Liver (tissue), 9 donors: ENCODE measurements around the gene NECTIN1. TPM values are rescaled to one million over a fixed set of nuclear protein-coding genes. Genes with fewer than 3 reads are reported as not detected.

Experiments used
- DNase-seq: peaks from one replicate; pipeline ENCODE4 v3.0.0-alpha.2; 2017; ENCODE audit warnings: low spot score
- H3K27ac ChIP-seq, 2 donors: one replicate each; pipeline ENCODE4 v1.7.0; 2013; ENCODE audit warnings: inconsistent platforms in 2 of 2, low read length in 2 of 2, control low read depth in 1 of 2, low read depth in 1 of 2, mild to moderate bottlenecking in 1 of 2
- H3K27me3 ChIP-seq, 4 donors: one replicate each; pipeline versions ENCODE4 v1.6.1 to v1.7.0; 2013; ENCODE audit warnings: low read length in 3 of 4, inconsistent platforms in 1 of 4, mild to moderate bottlenecking in 1 of 4, moderate library complexity in 1 of 4; ENCODE audit not compliant: control insufficient read depth in 4 of 4, insufficient read depth in 4 of 4
- H3K36me3 ChIP-seq, 4 donors: one replicate each; pipeline versions ENCODE4 v1.6.1 to v1.7.0; 2013; ENCODE audit warnings: low read length in 3 of 4, mild to moderate bottlenecking in 3 of 4, low read depth in 1 of 4, moderate library complexity in 1 of 4; ENCODE audit not compliant: control insufficient read depth in 4 of 4, insufficient read depth in 3 of 4
- H3K4me1 ChIP-seq, 4 donors: one replicate each; pipeline versions ENCODE4 v1.6.1 to v1.7.0; 2013; ENCODE audit warnings: low read length in 3 of 4, mild to moderate bottlenecking in 3 of 4, moderate library complexity in 1 of 4; ENCODE audit not compliant: control insufficient read depth in 4 of 4, insufficient read depth in 4 of 4
- H3K4me3 ChIP-seq, 3 donors: one replicate each; pipeline versions ENCODE4 v1.6.1 to v1.7.0; 2013; ENCODE audit warnings: low read length in 3 of 3, control low read depth in 1 of 3, low read depth in 1 of 3, mild to moderate bottlenecking in 1 of 3
- H3K9ac ChIP-seq, 2 donors: one replicate each; pipeline ENCODE4 v1.7.0; 2013; ENCODE audit warnings: low read length in 2 of 2, mild to moderate bottlenecking in 2 of 2, moderate library complexity in 2 of 2, control low read depth in 1 of 2, low read depth in 1 of 2
- H3K9me3 ChIP-seq, 4 donors: one replicate each; pipeline versions ENCODE4 v1.6.1 to v1.7.0; 2013; ENCODE audit warnings: low read length in 3 of 4; ENCODE audit not compliant: control insufficient read depth in 4 of 4
- ATF3 ChIP-seq: IDR thresholded peaks from 2 replicates; pipeline ENCODE4 v1.6.1; 2016; ENCODE audit warnings: antibody characterized with exemption
- CTCF ChIP-seq: fragments of 150-350 bp; IDR thresholded peaks from 2 replicates; pipeline ENCODE4 v1.5.1; 2017; ENCODE audit warnings: improper control_type of control experiment, low read depth, low read length; ENCODE audit not compliant: missing input control
- EGR1 ChIP-seq, 2 donors: IDR thresholded peaks; 2 replicates each; pipeline ENCODE4 v1.6.1; 2016 to 2018; ENCODE audit warnings: antibody characterized with exemption in 2 of 2, low read depth in 2 of 2
- FOXA1 ChIP-seq: IDR thresholded peaks from 2 replicates; pipeline ENCODE4 v1.6.1; 2016; ENCODE audit warnings: antibody characterized with exemption
- FOXA2 ChIP-seq: IDR thresholded peaks from 2 replicates; pipeline ENCODE4 v1.6.1; 2016; ENCODE audit warnings: antibody characterized with exemption
- GABPA ChIP-seq, 2 donors: IDR thresholded peaks in 1 of 2; conservative IDR thresholded peaks in 1 of 2; 2 replicates each; pipeline ENCODE4 v1.6.1; 2016; ENCODE audit warnings: antibody characterized with exemption in 2 of 2, mild to moderate bottlenecking in 1 of 2, moderate library complexity in 1 of 2
- HNF4A ChIP-seq, 2 donors: conservative IDR thresholded peaks; 2 replicates each; pipeline ENCODE4 v1.6.1; 2016; ENCODE audit warnings: antibody characterized with exemption in 2 of 2, mild to moderate bottlenecking in 2 of 2
- HNF4G ChIP-seq: IDR thresholded peaks from 2 replicates; pipeline ENCODE4 v1.6.1; 2016; ENCODE audit warnings: antibody characterized with exemption
- JUND ChIP-seq, 2 donors: IDR thresholded peaks; 2 replicates each; pipeline ENCODE4 v1.6.1; 2016; ENCODE audit warnings: antibody characterized with exemption in 2 of 2
- MAX ChIP-seq: IDR thresholded peaks from 2 replicates; pipeline ENCODE4 v1.6.1; 2016; ENCODE audit warnings: antibody characterized with exemption
- NR2F2 ChIP-seq: IDR thresholded peaks from 2 replicates; pipeline ENCODE4 v1.6.1; 2016; ENCODE audit warnings: antibody characterized with exemption
- RAD21 ChIP-seq, 2 donors: IDR thresholded peaks; 2 replicates each; pipeline ENCODE4 v1.6.1; 2016; ENCODE audit warnings: antibody characterized with exemption in 2 of 2, mild to moderate bottlenecking in 2 of 2
- RXRA ChIP-seq, 2 donors: IDR thresholded peaks; 2 replicates each; pipeline ENCODE4 v1.6.1; 2017 to 2018; ENCODE audit warnings: antibody characterized with exemption in 2 of 2, mild to moderate bottlenecking in 1 of 2
- SP1 ChIP-seq: IDR thresholded peaks from 2 replicates; pipeline ENCODE4 v1.6.1; 2018; ENCODE audit warnings: antibody characterized with exemption, mild to moderate bottlenecking
- TAF1 ChIP-seq: conservative IDR thresholded peaks from 2 replicates; pipeline ENCODE4 v1.6.1; 2016; ENCODE audit warnings: antibody characterized with exemption, mild to moderate bottlenecking
- YY1 ChIP-seq: IDR thresholded peaks from 2 replicates; pipeline ENCODE4 v1.6.1; 2016; ENCODE audit warnings: antibody characterized with exemption, mild to moderate bottlenecking
- WGBS: extraction: QIAGEN DNeasy Blood & Tissue Kit; methylation state at CpG from one replicate; pipeline ENCODE4 v1.1.7; 2013; 5-methylcytosine and 5-hydroxymethylcytosine counted together
- polyA plus RNA-seq, 2 donors: library from polyadenylated mRNA; stranded (reverse) in 1 of 2; unstranded in 1 of 2; fragments of 200-250 nt in 1 of 2; fragments of >200 nt in 1 of 2; fragmentation: Nextera tagmentation in 1 of 2; extraction: Ambion mirVana in 1 of 2; gene quantifications; one replicate each; pipeline versions ENCODE4 v1.2.1 to v1.2.3, GENCODE V29; 2013 to 2015
- total RNA-seq, 2 donors: library from RNA; depleted of rRNA; stranded (reverse); fragments of >200 nt; gene quantifications; one replicate each; pipeline ENCODE4 v1.2.3, GENCODE V29; 2014
- TF ChIP-seq, protein P1 (sequence below): IDR thresholded peaks from 2 replicates; pipeline ENCODE4 v1.6.1; 2016; ENCODE audit warnings: antibody characterized with exemption, mild to moderate bottlenecking
- donor health status: healthy.
- donor health status: healthy.
- donor health status: healthy.
- donor health status: healthy.
- donor health status: healthy.

Gene NECTIN1
- total and polyA plus RNA-seq, 4 donors = 0.69 to 7.7 (median 5.0) TPM

DNA sequence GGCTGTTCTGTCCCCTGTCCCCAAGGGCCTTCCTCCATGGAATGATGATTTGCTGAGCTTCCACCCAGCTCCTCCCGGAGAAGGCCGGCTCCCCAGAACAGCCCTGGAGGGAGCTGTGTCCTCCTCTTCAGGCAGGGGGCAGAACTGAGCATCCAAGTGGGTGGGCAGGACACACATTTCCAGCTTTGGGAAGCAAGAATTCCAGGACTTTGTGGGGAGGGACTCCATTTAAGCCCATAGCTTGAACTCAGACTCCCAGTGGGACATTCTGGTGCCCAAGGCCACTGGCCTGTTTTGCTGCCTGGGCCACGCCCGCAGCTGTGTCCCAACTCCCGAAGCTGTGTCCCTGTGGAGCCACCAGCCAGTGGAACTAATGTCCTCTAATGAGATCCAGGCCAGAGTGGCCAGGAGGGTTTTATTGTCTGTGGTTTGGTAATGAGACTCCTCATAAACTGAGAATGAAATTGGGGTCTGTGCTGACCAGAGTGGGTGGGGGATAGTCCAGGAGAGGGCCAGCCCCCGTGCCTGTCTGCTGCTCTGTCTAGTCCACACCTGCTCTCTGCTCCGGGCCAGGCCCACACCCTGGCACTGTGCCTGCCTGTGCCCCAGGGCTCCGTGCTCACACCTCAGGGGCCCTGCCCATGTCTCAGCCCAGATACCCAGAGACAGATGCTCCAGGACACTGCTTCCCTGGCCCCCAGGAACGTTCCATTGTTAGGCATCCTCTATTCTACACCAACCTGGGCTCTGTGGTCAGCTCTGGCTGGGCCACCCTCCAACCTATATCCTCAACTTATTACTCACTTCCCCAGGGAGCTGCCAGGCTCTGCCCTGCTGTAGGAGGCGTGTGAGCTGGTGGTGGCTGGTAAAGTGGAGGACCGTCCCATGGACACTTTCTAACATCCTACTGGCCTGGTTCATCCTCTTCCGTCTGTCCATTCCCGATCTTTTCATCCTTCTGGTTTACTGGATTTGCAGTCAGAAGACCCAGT is 7.6 kb downstream of the NECTIN1 start:
- H3K9me3 ChIP-seq = no peaks in the 10 kb centered on the region
- DNase-seq = no peak
- H3K27ac ChIP-seq = no peak overlapping the region
- no peaks in the 10 kb centered on the region for H3K36me3 ChIP-seq
- H3K4me3 ChIP-seq = no peak overlapping the region
- 78% methylated on average over 13 of the region's 13 CpGs for WGBS
- TF ChIP-seq RXRA (IDR thresholded peaks at IDR 0.05) (no peak), HNF4A (conservative IDR thresholded peaks at IDR 0.05) (no peak), YY1 (no peak), HNF4G (no peak), TAF1 (no peak), ATF3 (no peak), EGR1 (IDR thresholded peaks at IDR 0.05; ENCODE audit: low read depth in 2 of 2) (no peak), NR2F2 (no peak), SP1 (no peak), RAD21 (IDR thresholded peaks at IDR 0.05) (peak in 1 of 2 donors; percentile 61), FOXA1 (no peak), FOXA2 (no peak), GABPA (IDR thresholded peaks at IDR 0.05 in 1 of 2, conservative IDR thresholded peaks at IDR 0.05 in 1 of 2) (no peak), CTCF (peak; percentile 19)
- TF ChIP-seq, protein P1, sequence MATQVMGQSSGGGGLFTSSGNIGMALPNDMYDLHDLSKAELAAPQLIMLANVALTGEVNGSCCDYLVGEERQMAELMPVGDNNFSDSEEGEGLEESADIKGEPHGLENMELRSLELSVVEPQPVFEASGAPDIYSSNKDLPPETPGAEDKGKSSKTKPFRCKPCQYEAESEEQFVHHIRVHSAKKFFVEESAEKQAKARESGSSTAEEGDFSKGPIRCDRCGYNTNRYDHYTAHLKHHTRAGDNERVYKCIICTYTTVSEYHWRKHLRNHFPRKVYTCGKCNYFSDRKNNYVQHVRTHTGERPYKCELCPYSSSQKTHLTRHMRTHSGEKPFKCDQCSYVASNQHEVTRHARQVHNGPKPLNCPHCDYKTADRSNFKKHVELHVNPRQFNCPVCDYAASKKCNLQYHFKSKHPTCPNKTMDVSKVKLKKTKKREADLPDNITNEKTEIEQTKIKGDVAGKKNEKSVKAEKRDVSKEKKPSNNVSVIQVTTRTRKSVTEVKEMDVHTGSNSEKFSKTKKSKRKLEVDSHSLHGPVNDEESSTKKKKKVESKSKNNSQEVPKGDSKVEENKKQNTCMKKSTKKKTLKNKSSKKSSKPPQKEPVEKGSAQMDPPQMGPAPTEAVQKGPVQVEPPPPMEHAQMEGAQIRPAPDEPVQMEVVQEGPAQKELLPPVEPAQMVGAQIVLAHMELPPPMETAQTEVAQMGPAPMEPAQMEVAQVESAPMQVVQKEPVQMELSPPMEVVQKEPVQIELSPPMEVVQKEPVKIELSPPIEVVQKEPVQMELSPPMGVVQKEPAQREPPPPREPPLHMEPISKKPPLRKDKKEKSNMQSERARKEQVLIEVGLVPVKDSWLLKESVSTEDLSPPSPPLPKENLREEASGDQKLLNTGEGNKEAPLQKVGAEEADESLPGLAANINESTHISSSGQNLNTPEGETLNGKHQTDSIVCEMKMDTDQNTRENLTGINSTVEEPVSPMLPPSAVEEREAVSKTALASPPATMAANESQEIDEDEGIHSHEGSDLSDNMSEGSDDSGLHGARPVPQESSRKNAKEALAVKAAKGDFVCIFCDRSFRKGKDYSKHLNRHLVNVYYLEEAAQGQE = no peak
- no peak overlapping the region for H3K9ac ChIP-seq
- no peaks in the 10 kb centered on the region for H3K27me3 ChIP-seq
- H3K4me1 ChIP-seq = peaks cover 6 to 15% (median 13%) of the 10 kb centered on the region in 4 donors

GRCh38 chr11:119720311-119720913 is 8.6 kb downstream of the NECTIN1 start:
- Histone ChIP-seq H3K9me3 (no peaks in the 10 kb centered on the region), H3K27me3 (no peaks in the 10 kb centered on the region), H3K27ac (no peak overlapping the region), H3K4me1 (peaks cover 6 to 18% (median 14%) of the 10 kb centered on the region in 4 donors), H3K9ac (no peak overlapping the region), H3K4me3 (no peak overlapping the region), H3K36me3 (no peaks in the 10 kb centered on the region)
- TF ChIP-seq RXRA (IDR thresholded peaks at IDR 0.05) (no peak), FOXA2 (no peak), YY1 (no peak), CTCF (no peak), EGR1 (IDR thresholded peaks at IDR 0.05; ENCODE audit: low read depth in 2 of 2) (no peak), JUND (IDR thresholded peaks at IDR 0.05) (no peak), HNF4G (no peak), MAX (no peak)
- TF ChIP-seq, protein P1 = no peak
- DNase-seq = no peak
- WGBS = 93% methylated on average over 18 of the region's 18 CpGs
